HAP-1 (cell line): ENCODE results near the gene CNDP1.
"Not testable (repeated sequence)": the region's sequence is repeated elsewhere in the genome, so short reads cannot be mapped to it uniquely, and the experiment has no call there.

Experiments used
- DNase-seq, 2 experiments: peaks; one replicate each; pipeline ENCODE4 v3.0.0-alpha.2; 2016 to 2020; ENCODE audit warnings: low spot score in 2 of 2
- H3K27me3 ChIP-seq: fragments of 250-450 bp; sonication (Bioruptor Pico); 2 replicates; pipeline ENCODE4 v1.5.1; 2020; ENCODE audit warnings: low read depth, mild to moderate bottlenecking, moderate library complexity
- H3K36me3 ChIP-seq: fragments of 250-450 bp; sonication (Bioruptor Pico); replicated peaks from 2 replicates; pipeline ENCODE4 v1.5.1; 2020; ENCODE audit warnings: mild to moderate bottlenecking
- H3K4me1 ChIP-seq: fragments of 250-450 bp; sonication (Bioruptor Pico); 2 replicates; pipeline ENCODE4 v1.5.1; 2020; ENCODE audit warnings: mild to moderate bottlenecking
- H3K4me3 ChIP-seq: fragments of 250-450 bp; sonication (Bioruptor Pico); 2 replicates; pipeline ENCODE4 v1.5.1; 2020; ENCODE audit warnings: mild to moderate bottlenecking, moderate library complexity
- H3K9me3 ChIP-seq: fragments of 250-450 bp; sonication (Bioruptor Pico); 2 replicates; pipeline ENCODE4 v1.5.1; 2020; ENCODE audit warnings: mild to moderate bottlenecking, moderate library complexity
- in situ Hi-C: fragments of 300-500 bp; cut with MboI; formaldehyde crosslinking; loops from 3 replicates; pipeline ENCODE4 v1.14.3; 2020; ENCODE audit warnings: low sequenced_read_pairs, inconsistent platforms, mixed read lengths

The CNDP1 gene

GRCh38 chr18:74519320-74520095 is 14.8 kb upstream of the CNDP1 start:
- H3K36me3 ChIP-seq = peaks cover 6% of the 10 kb centered on the region
- no peaks in the 10 kb centered on the region for H3K4me1 ChIP-seq
- DNase-seq = no peak
- H3K9me3 ChIP-seq = no peaks in the 10 kb centered on the region
- H3K4me3 ChIP-seq = no peak overlapping the region
- in situ Hi-C loops = no loop called here
- H3K27me3 ChIP-seq = no peaks in the 10 kb centered on the region

- in situ Hi-C loops = no loop called here
- Histone ChIP-seq H3K4me1 (no peaks in the 10 kb centered on the region), H3K9me3 (no peaks in the 10 kb centered on the region), H3K27me3 (no peaks in the 10 kb centered on the region), H3K36me3 (no peaks in the 10 kb centered on the region; the same call in none of the 2 replicates), H3K4me3 (no peak overlapping the region)
- no peak for DNase-seq
These were observed 14.0 kb upstream of the CNDP1 start for GRCh38 chr18:74520096-74520833.

- DNase-seq = no peak
- in situ Hi-C loops = no loop called here
- Histone ChIP-seq H3K4me3 (no peak overlapping the region), H3K27me3 (no peaks in the 10 kb centered on the region), H3K36me3 (no peaks in the 10 kb centered on the region; the same call in 1 of the 2 replicates), H3K4me1 (no peaks in the 10 kb centered on the region), H3K9me3 (no peaks in the 10 kb centered on the region)
These were observed 13.1 kb upstream of the CNDP1 start for GRCh38 chr18:74521068-74521725.

GRCh38 chr18:74522635-74523548 is 11.4 kb upstream of the CNDP1 start:
- Histone ChIP-seq H3K4me3 (no peak overlapping the region), H3K9me3 (no peaks in the 10 kb centered on the region), H3K4me1 (no peaks in the 10 kb centered on the region), H3K27me3 (no peaks in the 10 kb centered on the region), H3K36me3 (no peaks in the 10 kb centered on the region; the same call in 1 of the 2 replicates)
- in situ Hi-C loops = no loop called here
- DNase-seq = no peak

GRCh38 chr18:74524097-74524496 is 10.2 kb upstream of the CNDP1 start:
- H3K4me3 ChIP-seq = no peak overlapping the region
- in situ Hi-C loops = no loop called here
- no peaks in the 10 kb centered on the region for H3K36me3 ChIP-seq
- no peaks in the 10 kb centered on the region for H3K4me1 ChIP-seq
- no peaks in the 10 kb centered on the region for H3K27me3 ChIP-seq
- DNase-seq = no peak
- no peaks in the 10 kb centered on the region for H3K9me3 ChIP-seq

GRCh38 chr18:74524915-74525314 is 9.4 kb upstream of the CNDP1 start:
- H3K4me3 ChIP-seq, H3K4me1 ChIP-seq, DNase-seq, in situ Hi-C loops, H3K9me3 ChIP-seq, H3K36me3 ChIP-seq, H3K27me3 ChIP-seq: not testable (repeated sequence)

- no peak overlapping the region for H3K4me3 ChIP-seq
- H3K36me3 ChIP-seq = no peaks in the 10 kb centered on the region
- H3K4me1 ChIP-seq = no peaks in the 10 kb centered on the region
- DNase-seq = no peak
- no peaks in the 10 kb centered on the region for H3K9me3 ChIP-seq
- in situ Hi-C loops = no loop called here
- H3K27me3 ChIP-seq = no peaks in the 10 kb centered on the region
These were observed 8.6 kb upstream of the CNDP1 start for GRCh38 chr18:74525741-74526140.

GRCh38 chr18:74526488-74526887 is 7.8 kb upstream of the CNDP1 start:
- no peak overlapping the region for H3K4me3 ChIP-seq

GRCh38 chr18:74528478-74528877 is 5.8 kb upstream of the CNDP1 start:
- H3K9me3 ChIP-seq = no peaks in the 10 kb centered on the region
- no peak overlapping the region for H3K4me3 ChIP-seq
- DNase-seq = no peak
- no peaks in the 10 kb centered on the region for H3K27me3 ChIP-seq
- in situ Hi-C loops = no loop called here
- H3K36me3 ChIP-seq = no peaks in the 10 kb centered on the region
- no peaks in the 10 kb centered on the region for H3K4me1 ChIP-seq

More at GRCh38 chr18:74526488-74526887, 7.8 kb upstream of the CNDP1 start:
- no peak for DNase-seq
- no peaks in the 10 kb centered on the region for H3K36me3 ChIP-seq
- H3K4me1 ChIP-seq = no peaks in the 10 kb centered on the region
- no peaks in the 10 kb centered on the region for H3K27me3 ChIP-seq
- no peaks in the 10 kb centered on the region for H3K9me3 ChIP-seq
- in situ Hi-C loops = no loop called here

GRCh38 chr18:74528913-74529312 is 5.4 kb upstream of the CNDP1 start:
- Histone ChIP-seq H3K4me1 (no peaks in the 10 kb centered on the region), H3K36me3 (no peaks in the 10 kb centered on the region), H3K9me3 (no peaks in the 10 kb centered on the region), H3K4me3 (no peak overlapping the region), H3K27me3 (no peaks in the 10 kb centered on the region)
- in situ Hi-C loops = no loop called here
- DNase-seq = no peak

- Histone ChIP-seq H3K4me1 (no peaks in the 10 kb centered on the region), H3K36me3 (no peaks in the 10 kb centered on the region), H3K4me3 (no peak overlapping the region), H3K27me3 (no peaks in the 10 kb centered on the region), H3K9me3 (no peaks in the 10 kb centered on the region)
- in situ Hi-C loops = no loop called here
- DNase-seq = no peak
These were observed 4.9 kb upstream of the CNDP1 start for GRCh38 chr18:74529378-74529777.

- Histone ChIP-seq H3K27me3 (no peaks in the 10 kb centered on the region), H3K9me3 (no peaks in the 10 kb centered on the region), H3K4me1 (no peaks in the 10 kb centered on the region), H3K36me3 (no peaks in the 10 kb centered on the region), H3K4me3 (no peak overlapping the region)
- no peak for DNase-seq
- in situ Hi-C loops = no loop called here
These were observed 4.3 kb upstream of the CNDP1 start for GRCh38 chr18:74529811-74530583.

- no peaks in the 10 kb centered on the region for H3K9me3 ChIP-seq
- no peak overlapping the region for H3K4me3 ChIP-seq
- in situ Hi-C loops = no loop called here
- no peaks in the 10 kb centered on the region for H3K4me1 ChIP-seq
- DNase-seq = no peak
- H3K27me3 ChIP-seq = no peaks in the 10 kb centered on the region
- H3K36me3 ChIP-seq = no peaks in the 10 kb centered on the region
These were observed 3.8 kb upstream of the CNDP1 start for GRCh38 chr18:74530584-74530862.
